Stimulated activated CD4-positive, alpha-beta T cell treated with anti-CD3 and anti-CD28 coated beads, Interleukin-4, amount 100 ng/mL, for 48 hours (primary cell): ENCODE results near the gene EIF2D.
A peak's percentile ranks its signal among the peaks of the same experiment; 100 is the strongest.
"Not testable (repeated sequence)": the region's sequence is repeated elsewhere in the genome, so short reads cannot be mapped to it uniquely, and the experiment has no call there.

Experiments
- DNase-seq, 2 donors: peaks; one replicate each; pipeline ENCODE4 v3.0.0-alpha.2; 2020; ENCODE audit warnings: low read depth in 2 of 2

The EIF2D gene

DNA sequence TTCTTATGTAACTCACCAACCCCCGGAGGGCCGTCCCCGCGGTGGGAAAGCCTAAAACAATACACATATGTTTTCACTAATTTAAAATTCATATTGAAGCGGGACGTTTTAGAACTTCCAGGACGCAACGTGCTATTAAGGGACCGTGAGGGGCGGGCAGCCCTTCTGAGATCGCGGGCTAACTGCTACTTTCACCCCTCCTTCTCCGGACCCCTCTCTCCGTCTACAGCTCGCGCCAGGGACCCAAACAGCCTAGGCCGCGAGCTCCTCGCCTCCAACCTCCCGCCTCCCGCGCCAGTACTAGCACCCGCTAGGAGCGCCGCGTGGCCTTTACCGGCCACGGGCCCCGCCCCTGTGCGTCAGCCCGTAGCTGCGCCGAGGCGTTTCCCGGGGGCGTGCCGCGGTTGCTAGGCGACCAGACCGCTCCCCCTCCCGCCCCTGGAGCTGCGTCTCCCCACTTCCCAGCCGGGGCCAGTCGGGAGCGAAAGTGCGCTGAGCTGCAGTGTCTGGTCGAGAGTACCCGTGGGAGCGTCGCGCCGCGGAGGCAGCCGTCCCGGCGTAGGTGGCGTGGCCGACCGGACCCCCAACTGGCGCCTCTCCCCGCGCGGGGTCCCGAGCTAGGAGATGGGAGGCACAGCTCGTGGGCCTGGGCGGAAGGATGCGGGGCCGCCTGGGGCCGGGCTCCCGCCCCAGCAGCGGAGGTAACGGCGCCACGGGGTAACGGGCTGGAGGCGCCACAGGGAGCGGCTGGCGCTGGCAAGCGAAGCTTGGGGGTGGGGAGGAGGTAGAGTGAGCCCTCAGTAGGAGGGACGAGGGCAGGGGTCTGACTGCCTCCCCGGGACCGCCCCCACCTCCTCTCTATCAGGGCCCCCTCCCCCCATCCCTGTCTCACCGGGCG, 23.1 kb upstream of the EIF2D start, which contains the start of gene DYRK3:
Gene DYRK3 (plus strand): TSS at position 457 of the 898 bp plus-strand sequence. CDS start 168 bp downstream, at position 625.
- DNase-seq: peak; percentile 88 to 93

DNA sequence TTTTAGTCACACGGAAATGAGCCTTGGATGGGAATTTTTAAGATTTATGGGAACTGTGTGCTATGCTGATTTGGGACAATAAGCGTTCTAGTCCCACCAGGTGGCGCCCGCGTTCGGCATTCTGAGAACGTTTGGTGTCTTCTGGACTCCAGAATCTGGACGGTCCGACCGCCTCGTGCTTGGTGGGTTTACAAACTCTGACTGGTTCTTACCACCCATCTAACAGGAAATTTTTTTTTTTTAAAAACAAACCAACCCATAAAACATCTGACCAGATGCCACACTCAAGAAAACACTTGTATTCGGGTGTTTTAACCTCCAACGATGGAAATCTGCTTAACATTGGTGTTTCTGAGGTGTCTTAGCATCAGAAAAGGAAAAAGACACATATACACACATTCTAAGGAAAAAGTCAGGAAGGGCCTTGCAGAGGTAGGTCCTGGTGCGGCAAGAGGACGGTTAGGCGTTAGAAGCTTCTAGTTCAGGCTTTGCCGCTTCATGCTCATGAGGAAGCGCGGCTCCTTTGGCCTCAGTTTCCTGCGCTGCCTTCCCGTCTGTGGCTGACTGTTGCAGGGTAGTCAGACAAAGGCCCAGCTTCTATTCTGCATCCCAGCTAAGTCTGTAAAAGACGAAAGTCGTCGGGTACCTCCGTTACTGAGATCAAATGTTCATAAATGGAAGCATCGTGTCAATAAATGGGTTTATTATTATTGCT, 22.3 kb upstream of the EIF2D start:
- DNase-seq: peak; percentile 73 to 76

DNA sequence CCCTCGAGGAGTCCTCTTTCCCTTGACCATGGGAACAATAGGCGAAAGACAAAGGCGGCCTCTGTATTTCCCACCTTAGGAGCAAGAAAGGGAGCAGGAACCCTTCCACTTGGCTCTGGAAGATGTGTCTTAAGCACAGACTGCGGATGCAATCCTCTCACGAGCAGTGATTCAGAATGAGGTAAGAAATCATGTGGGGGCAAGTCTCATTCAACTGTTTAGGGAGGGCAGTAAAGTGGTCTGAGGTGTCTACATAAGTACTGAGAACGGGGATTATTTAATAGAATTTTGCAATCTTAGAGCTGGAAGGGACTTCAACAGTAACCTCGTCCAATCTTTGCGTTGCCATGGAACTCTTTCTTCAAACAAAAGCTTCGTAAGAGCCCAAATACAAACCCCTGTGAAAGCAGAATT, 21.4 kb upstream of the EIF2D start:
- DNase-seq: no peak

DNA sequence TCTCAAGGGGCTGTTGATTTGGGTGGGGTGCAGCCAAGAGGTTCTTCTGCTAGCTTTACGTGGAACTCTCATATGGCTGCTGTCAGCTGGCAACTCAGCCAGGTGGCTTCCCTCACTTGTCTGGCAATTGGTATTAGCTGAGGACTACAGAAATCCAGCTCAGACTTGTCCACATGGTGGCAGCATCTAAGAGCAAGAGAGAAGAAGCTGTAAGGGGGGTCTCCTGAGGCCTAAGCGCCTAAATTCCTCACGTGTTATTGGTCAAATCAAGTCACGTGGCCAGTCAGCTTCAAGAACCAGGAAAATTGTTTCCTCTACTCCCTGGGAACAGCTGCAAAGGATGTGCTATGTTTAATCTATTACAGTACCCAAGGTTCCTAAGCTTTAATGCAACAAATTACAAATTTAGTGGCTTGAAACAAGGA, 18.8 kb upstream of the EIF2D start:
- DNase-seq: no peak

DNA sequence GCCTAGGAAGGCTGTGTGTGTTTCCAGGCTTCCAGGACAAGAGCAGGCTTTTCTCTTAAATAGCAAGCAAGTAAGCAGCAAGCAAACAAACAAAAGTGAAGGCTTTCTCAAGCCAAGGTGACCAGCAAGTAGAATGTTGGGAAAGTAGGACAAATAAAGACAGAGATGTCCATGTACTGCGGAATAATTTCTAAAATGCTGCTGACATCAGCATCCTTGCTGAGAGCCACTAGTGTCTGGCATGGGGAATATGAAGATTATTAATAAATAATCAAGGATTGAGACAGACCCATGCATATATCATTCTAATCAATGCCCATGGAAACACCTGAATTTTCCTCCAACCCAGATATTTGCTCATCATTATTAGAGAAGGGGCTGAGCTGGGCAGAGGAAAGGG, 16.7 kb upstream of the EIF2D start:
- DNase-seq: no peak

DNA sequence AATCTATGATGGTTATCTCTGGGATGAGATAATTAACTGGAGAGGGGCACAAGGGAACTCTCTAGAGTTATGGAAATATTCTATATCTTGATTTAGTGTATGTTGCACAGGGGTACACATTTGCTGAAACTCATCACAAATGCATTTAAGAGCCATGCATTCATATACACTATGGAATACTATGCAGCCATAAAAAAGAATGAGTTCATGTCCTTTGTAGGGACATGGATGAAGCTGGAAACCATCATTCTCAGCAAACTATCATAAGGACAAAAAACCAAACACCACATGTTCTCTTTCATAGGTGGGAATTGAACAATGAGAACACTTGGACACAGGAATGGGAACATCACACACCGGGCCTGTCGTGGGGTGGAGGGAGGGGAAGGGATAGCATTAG, 14.1 kb upstream of the EIF2D start:
- not testable (repeated sequence) for DNase-seq

DNA sequence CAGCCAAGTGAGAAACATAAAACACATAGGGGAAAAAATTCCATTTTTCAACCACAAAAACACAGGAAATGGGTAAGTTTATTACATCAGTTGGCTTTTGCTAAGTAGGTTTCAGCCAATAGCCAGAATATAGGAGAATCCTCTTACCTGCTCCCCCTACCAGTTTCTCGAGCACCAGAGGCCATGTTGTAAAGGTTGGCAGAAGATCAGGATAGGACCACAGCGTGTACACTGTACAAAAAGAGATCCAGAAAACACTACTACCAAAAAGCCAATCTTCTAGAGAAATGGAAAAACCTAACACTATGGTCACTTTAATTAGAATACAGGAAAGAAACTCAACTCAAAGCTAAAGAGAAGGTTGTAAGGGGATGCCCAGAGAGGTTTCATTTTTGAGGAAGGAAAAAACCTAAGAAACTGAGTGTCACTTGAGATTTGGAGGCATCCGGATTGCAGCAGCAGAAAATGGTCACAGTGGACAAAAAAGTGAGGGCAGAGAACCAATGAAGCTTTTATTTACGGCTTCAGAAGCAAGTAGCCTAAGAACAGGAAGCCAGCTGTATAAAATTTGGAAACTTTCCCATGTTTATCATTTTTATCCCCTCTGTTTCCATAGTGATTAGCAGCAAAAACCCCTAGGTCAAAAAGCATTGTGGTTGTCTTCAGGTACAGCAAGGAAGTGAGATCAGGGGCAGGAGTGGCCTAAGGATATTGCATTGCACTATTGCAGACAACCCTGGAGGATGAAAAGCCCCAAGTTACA, 2.9 kb downstream of the EIF2D start:
- no peak for DNase-seq

DNA sequence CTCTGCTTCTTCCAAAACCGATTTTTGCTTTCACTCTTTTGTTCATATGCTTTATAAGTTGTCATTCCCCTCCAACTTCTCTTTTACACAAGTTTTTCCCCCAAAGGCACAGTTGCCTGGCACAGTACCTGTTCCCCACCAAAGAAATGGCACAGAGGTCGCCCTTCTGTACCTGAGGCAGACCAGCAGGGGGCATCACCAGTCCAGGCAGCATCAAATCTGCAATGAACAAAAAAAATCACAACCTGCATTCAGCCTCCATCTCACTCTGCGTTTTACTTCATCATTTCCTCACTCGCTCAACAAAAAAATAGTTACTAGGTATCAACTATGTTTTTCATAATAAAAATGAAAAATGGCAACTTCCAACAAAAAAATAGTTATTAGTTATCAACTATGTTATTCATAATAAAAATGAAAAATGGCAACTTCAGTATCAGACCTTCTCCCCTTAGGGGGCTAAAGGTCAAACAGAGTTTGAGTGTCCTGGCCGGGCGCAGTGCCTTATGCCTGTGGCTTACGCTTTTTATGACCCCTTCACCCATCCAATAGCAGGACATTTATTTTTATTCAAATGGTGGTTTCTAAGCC, 4.1 kb downstream of the EIF2D start:
- peak; percentile 60 to 63 for DNase-seq

DNA sequence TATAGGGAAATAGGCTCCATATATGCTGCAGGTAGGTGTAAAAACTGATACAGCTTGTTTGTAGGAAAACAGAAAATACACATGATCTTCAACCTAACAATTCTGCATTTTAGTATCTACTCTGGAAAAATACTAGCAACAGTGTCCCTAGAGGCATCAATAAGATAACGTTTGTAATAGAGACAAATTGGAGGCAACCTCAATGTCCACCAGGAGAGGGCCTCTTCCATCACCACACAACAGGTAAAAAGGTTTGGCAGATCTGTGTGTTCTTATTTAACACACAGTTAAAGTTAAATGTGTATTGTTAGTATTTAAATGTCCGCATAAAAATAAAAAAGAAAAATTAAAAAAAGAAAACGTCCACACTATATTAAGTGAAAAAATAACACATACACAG, 5.4 kb downstream of the EIF2D start:
- no peak for DNase-seq

DNA sequence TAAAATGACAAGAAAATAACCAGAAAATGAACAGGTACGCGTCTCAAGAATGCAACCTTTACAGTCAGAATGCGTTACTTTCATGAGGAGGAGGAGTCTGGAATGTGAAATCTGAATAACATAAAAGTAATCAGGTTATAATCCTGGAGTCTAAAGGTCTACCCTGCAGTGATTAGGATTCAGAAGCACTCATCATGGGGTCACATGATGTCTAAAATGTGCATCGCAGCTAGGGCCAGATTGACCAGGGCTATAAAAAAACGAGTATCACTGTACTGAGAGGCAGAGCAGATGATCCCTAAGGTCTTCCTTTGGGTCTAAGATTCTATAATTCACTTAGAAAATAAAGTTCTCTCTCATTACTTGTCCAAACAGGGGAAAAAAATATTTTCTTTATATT, 7.4 kb downstream of the EIF2D start:
- no peak for DNase-seq

DNA sequence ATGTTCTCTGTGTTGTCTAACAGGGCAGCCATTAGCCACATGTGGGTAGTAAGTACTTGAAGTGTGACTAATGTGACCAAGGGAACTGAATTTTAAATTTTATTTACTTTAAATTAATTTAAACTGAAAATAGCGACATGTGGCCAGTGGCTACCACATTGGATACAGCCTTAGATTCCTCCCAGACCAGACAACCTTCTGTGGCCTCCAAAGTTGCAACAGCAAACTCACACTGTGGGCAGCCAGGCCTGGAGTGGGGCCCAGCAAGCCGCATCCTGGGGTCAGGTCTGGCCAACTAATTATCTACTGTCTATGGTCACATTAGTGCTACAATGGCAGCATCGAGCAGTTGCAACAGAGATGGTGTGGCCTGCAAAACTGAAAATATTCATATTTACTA, 11.7 kb downstream of the EIF2D start:
- no peak for DNase-seq

DNA sequence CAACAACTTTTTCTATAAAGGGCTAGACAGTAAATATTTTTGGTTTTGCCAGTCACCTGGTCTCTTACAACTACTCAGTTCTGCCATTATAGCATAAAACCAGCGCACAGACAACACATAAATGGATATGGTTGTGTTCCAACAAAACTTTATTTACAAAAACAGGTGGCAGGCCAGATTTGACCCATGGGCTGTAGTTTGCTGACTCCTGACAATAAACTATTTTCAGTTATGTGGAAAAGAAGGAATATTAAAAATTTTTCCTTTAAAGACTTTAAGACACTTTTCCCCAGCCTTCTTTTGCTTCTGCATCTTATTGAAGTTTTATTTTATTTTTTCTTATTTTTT, 16.0 kb downstream of the EIF2D start:
- no peak for DNase-seq

DNA sequence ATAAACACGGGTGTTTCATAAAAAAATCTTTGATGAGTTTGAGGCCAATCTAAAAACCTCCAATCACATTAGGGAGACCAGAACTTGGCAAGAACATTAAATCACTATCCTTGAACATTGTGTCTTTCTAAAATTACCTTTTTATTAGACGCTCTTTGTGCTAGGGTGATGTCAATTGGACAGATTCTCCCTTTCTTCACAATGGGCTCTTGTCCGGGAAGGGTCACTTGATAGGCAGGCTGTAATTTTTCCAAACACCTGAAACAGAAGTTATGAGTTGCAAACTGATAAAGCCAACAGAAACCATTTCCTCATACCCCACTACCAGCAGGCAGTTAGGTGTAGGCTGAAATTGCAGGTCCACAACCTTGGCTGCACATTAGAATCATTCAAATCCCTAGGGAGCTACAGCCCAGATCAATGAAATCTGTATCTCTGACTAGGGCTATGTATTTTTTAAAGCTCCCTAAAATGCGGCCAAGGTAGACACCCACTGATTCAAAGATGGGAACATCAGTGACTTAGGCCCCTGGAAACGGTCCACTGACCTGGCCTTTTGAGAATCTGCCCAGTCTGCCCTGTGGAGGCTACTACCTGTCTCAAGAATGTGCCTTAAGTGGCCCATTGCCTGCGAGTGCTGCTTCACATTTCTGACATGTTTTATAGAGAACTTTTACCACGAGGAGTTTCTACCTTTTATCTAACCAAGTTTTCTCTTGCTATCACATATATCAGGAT, 16.5 kb downstream of the EIF2D start:
- no peak for DNase-seq

DNA sequence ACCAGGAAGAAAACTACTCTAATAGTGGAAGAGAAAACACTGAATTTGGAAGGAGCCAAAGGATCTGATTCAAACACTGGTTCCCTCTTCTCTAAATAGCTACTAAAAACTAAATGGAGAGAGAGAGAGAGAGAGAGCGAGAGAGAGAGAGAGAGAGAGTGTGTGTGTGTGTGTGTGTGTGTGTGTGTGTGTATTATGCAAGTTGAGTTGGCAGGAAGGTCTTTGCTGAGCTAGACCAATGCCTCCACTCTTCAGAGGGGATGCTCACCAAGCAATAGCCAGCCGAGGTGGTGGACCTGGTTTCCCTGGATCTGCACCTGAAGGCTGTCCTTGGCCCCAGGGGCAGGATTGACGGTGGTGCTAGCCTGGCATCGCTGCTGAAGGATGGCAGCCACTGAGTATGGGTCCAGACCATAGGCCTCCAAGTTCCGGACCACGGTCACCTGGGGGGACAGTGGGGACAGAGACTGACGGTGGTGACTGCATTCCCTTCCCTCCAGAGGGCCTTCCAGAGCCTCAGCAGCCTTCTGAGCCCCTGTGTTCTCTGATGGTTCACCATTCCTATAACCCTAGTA, 18.8 kb downstream of the EIF2D start:
- no peak for DNase-seq

DNA sequence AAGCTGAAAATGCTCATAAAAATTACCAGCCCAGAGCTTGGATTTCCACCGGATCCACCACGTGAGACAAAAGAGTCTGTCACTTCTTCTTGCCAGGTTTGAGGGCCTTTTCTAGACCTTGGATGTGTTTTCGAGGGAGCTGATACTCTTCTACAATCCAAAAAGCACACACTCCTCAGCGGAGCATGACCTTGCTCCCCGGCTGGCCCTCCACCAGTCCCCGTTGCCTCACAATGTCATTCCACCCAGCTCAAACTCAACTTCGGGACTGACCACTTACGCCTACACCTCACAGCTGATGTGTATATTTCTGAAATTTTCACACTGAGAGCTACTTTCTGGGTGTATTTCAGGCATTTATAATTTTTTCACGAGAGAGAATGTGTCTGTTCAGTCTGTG, 20.6 kb downstream of the EIF2D start:
- no peak for DNase-seq

DNA sequence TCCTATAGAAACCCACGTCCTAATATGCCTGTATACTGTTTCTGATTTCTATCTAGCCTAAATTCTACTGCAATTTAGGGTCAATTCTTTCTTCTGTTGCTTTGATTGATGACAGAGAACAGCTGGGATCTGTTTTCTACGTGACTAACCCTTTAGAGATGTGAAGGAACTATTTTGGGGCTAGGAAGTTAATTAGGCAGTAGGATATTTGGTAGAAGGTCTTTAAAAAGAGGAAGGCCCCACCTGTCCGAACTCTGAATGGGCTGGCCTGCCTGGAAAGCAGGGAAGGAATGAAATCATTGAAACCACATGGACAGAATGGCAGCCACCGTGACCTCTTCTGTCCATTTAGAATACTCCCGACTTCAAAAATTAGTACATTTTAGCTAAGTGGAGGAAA, 21.0 kb downstream of the EIF2D start:
- no peak for DNase-seq

DNA sequence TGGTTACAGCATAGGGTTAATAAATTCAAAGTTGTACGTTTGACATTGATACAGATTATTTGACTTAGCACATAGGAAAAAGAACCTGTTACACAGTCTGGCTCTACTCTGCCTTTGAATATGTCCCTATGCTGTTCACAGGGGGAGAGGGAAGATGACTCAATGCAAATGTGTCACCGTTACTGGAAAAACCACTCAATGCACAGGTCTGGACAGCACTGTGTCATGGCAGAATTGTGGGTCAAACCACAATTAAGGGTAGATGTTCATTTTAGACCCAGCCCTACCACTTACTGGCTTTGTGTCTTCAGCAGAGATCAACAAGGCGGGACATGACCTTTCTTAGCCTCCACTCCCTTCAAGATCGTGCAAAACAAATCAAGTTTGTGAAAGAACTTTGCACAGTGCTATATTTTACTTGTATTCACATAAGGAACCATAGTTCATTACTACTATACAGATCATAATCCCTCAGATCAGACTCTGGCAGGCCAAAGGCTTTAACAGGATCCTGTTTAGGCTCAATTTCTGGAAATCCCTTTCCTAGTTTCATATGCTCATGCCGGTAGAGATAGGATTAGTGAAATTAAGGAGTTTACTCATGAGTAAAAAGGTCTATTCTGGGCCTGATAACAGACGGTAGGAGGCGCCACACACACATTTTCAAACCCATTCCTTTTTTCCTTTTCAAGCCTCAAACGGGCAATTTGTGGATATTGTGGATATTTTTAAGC, 22.1 kb downstream of the EIF2D start:
- DNase-seq: peak in 1 of 2 donors; percentile 65

DNA sequence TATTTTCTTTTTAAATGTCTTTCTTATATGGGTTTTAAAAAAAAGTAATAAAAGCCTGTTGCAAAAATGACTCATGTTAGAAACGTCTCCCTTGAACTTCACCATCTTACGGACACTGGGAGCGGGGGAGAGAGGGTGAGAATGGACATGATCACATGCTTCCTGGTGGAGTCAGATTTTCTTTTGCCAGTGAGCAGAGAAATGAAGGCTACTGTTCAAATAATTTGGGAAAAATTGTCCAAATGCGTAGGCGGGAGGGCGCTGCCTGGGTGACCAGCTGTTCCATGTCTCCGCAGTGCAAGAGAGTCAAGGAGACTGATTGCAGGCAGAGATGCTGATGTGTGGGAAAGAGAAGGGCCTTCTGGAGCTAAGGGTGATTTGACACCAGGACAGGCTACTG, 23.1 kb downstream of the EIF2D start:
- DNase-seq: no peak

DNA sequence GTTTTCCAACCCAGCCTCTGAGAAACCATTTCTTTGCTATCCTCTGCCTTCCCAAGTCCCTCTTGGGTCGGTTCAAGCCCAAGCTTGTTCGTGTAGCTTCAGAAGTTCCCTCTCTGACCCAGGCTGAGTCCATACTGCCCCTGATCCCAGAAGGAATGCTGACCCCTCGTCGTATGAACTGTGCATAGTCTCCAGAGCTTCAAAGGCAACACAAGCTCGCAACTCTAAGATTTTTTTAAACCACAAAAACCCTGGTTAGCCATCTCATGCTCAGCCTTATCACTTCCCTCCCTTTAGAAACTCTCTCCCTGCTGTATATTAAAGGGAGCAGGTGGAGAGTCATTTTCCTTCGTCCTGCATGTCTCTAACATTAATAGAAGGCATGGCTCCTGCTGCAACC, 23.8 kb downstream of the EIF2D start:
- DNase-seq: no peak

DNA sequence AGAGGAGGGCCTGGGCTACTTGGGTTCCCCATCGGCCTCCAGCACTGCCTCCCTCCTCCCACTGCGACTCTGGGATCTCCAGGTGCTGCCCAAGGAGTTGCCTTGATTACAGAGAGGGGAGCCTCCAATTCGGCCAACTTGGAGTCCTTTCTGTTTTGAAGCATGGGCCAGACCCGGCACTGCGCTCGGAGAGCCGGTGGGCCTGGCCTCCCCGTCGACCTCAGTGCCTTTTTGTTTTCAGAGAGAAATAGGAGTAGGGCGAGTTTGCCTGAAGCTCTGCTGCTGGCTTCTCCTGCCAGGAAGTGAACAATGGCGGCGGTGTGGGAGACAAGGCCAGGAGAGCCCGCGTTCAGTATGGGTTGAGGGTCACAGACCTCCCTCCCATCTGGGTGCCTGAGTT, 24.4 kb downstream of the EIF2D start:
- DNase-seq: no peak
